ENCODE data around the gene RPL5. TPM values are rescaled to one million over a fixed set of nuclear protein-coding genes. Genes with fewer than 3 reads are reported as not detected.

Gene RPL5
- total and polyA plus RNA-seq, 2 donors (not counting 1 experiment from before 2014, with no cell fraction given): 1,198 to 2,145 TPM

DNA sequence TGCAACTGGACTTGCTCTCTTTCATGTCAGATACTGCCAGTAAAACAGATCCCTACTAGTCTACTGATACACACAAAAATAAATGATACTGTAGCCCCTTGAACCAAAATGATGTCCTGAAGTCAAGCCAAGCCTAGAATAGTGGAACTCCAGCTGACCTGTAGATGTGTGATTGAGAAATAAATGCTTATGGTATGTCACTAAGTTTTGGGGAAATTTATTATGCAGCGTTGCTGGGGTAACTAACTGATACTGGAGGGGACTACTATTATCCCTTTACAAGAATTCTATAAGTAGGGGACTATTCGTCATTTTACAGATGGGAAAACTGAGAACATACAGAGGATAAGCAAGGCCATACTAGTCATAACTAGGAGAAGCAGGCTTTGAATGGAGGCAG lies 55.6 kb downstream of the RPL5 start:
- no peaks in the 10 kb centered on the region for H4K20me1 ChIP-seq (ENCODE audit: control insufficient read depth, extremely low read depth, insufficient read depth, low read length)
- no peak overlapping the region for H3K9ac ChIP-seq (ENCODE audit: insufficient read depth, low read length)
- no peak overlapping the region for H3K4me3 ChIP-seq (replicated peaks in 1 of 4; ENCODE audit: control extremely low read depth in 1 of 4, insufficient read depth in 1 of 4, low read depth in 3 of 4, low read length in 4 of 4)
- no peaks in the 10 kb centered on the region for H3K27me3 ChIP-seq (ENCODE audit: control insufficient read depth, insufficient read depth, low read length)
- no peaks in the 10 kb centered on the region for H3K36me3 ChIP-seq (ENCODE audit: control insufficient read depth, insufficient read depth, low read length)
- H2AFZ ChIP-seq (ENCODE audit: low read length): no peak overlapping the region
- no peak overlapping the region for H3K27ac ChIP-seq (ENCODE audit: insufficient read depth, low read length)
- no peak overlapping the region for H3K4me2 ChIP-seq (ENCODE audit: extremely low read depth, insufficient read depth, low read length)
- H3K4me1 ChIP-seq (ENCODE audit: control insufficient read depth, extremely low read depth, insufficient read depth, low read length): no peaks in the 10 kb centered on the region
- no peak for TF ChIP-seq EZH2 (IDR thresholded peaks at IDR 0.05; ENCODE audit: low read length, missing control alignments)
- TF ChIP-seq, protein P1, sequence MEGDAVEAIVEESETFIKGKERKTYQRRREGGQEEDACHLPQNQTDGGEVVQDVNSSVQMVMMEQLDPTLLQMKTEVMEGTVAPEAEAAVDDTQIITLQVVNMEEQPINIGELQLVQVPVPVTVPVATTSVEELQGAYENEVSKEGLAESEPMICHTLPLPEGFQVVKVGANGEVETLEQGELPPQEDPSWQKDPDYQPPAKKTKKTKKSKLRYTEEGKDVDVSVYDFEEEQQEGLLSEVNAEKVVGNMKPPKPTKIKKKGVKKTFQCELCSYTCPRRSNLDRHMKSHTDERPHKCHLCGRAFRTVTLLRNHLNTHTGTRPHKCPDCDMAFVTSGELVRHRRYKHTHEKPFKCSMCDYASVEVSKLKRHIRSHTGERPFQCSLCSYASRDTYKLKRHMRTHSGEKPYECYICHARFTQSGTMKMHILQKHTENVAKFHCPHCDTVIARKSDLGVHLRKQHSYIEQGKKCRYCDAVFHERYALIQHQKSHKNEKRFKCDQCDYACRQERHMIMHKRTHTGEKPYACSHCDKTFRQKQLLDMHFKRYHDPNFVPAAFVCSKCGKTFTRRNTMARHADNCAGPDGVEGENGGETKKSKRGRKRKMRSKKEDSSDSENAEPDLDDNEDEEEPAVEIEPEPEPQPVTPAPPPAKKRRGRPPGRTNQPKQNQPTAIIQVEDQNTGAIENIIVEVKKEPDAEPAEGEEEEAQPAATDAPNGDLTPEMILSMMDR (conservative IDR thresholded peaks at IDR 0.05 in 1 of 2, IDR thresholded peaks at IDR 0.05 in 1 of 2; ENCODE audit: low read depth in 1 of 2, low read length in 2 of 2): no peak
- DNase-seq (ENCODE audit: low read depth in 2 of 2): no peak
- H3K79me2 ChIP-seq (ENCODE audit: control insufficient read depth, insufficient read depth, low read length): no peaks in the 10 kb centered on the region
- H3K9me3 ChIP-seq (ENCODE audit: control insufficient read depth, insufficient read depth, low read depth, low read length): no peaks in the 10 kb centered on the region

Other genes with a start within 250 kb of the RPL5 start
- 40.1 and 48.1 TPM in 2 replicates for gene EVI5, start 46.9 kb upstream of the RPL5 start, total RNA-seq
- gene EVI5, start 46.9 kb upstream of the RPL5 start, polyA plus RNA-seq: 31.9 and 32.5 TPM in 2 replicates
- 8.2 and 19.7 TPM in 2 replicates for gene DIPK1A, start 129.4 kb downstream of the RPL5 start, total RNA-seq
- gene DIPK1A, start 129.4 kb downstream of the RPL5 start, polyA plus RNA-seq: 39.1 and 85.7 TPM in 2 replicates
- 8.6 and 13.6 TPM in 2 replicates for gene MTF2, start 247.2 kb downstream of the RPL5 start, total RNA-seq
- 8.9 and 14.3 TPM in 2 replicates for gene MTF2, start 247.2 kb downstream of the RPL5 start, polyA plus RNA-seq

Data from fibroblast of lung (primary cell).